MCF 10A (cell line): ENCODE results near the gene CRYBG1. TPM values are rescaled to one million over a fixed set of nuclear protein-coding genes. Genes with fewer than 3 reads are reported as not detected.
A peak's percentile ranks its signal among the peaks of the same experiment; 100 is the strongest.

Experiments used
- BruUV-seq: library from RNA; stranded (reverse); fragments of 400-500 nt; replicated peaks from 2 replicates; lab custom pipeline; 2021; lab: Mats Ljungman, UMichigan
- CTCF ChIA-PET: fragments of 300-600 bp; sonication (Branson Sonifier 250); formaldehyde crosslinking; extraction: SDS; loops from one replicate; lab custom pipeline; 2021; ENCODE audit warnings: antibody characterized with exemption, inconsistent platforms; lab: Yijun Ruan, JAX
- POLR2A ChIA-PET: fragments of 300-600, 350-650 bp; sonication (Branson Sonifier 250); formaldehyde crosslinking; extraction: SDS; loops from one replicate; lab custom pipeline; 2020; ENCODE audit warnings: antibody characterized with exemption, inconsistent platforms; lab: Yijun Ruan, JAX
- DNase-seq: peaks from one replicate; pipeline ENCODE4 v3.0.0-alpha.2; 2018; ENCODE audit not compliant: unreplicated experiment
- H3K27ac Mint-ChIP-seq: one replicate; pipeline ENCODE4 v1.8.0; 2022; ENCODE audit warnings: mild to moderate bottlenecking, low read depth, mixed read lengths; ENCODE audit not compliant: unreplicated experiment
- H3K27me3 Mint-ChIP-seq: one replicate; pipeline ENCODE4 v1.8.0; 2022; ENCODE audit warnings: mixed read lengths; ENCODE audit not compliant: insufficient read depth, unreplicated experiment
- H3K36me3 Mint-ChIP-seq: one replicate; pipeline ENCODE4 v1.8.0; 2022; ENCODE audit warnings: mild to moderate bottlenecking, moderate library complexity, mixed read lengths; ENCODE audit not compliant: insufficient read depth, unreplicated experiment
- H3K4me1 Mint-ChIP-seq: one replicate; pipeline ENCODE4 v1.8.0; 2022; ENCODE audit warnings: mixed read lengths; ENCODE audit not compliant: insufficient read depth, unreplicated experiment
- H3K4me3 Mint-ChIP-seq: one replicate; pipeline ENCODE4 v1.8.0; 2022; ENCODE audit warnings: mild to moderate bottlenecking, moderate library complexity, mixed read lengths; ENCODE audit not compliant: unreplicated experiment
- H3K9me3 Mint-ChIP-seq: one replicate; pipeline ENCODE4 v1.8.0; 2022; ENCODE audit warnings: mixed read lengths; ENCODE audit not compliant: unreplicated experiment
- intact Hi-C: fragments of 100-400 bp; cut with micrococcal nuclease; formaldehyde crosslinking; loops from 2 replicates; pipeline ENCODE4 v1.14.1; 2022
- total RNA-seq: library from RNA; stranded (reverse); gene quantifications from 2 replicates; pipeline ENCODE4 v1.2.3, GENCODE V29; 2022
- TF ChIP-seq, protein P1 (sequence below): fragments of 200-600 bp; IDR thresholded peaks from one replicate; pipeline ENCODE4 v1.8.0; 2022; ENCODE audit warnings: antibody characterized with exemption, mild to moderate bottlenecking; ENCODE audit not compliant: unreplicated experiment

CRYBG1 gene
- total RNA-seq, 1 experiment from 2014 or later: 45.3 TPM

DNA sequence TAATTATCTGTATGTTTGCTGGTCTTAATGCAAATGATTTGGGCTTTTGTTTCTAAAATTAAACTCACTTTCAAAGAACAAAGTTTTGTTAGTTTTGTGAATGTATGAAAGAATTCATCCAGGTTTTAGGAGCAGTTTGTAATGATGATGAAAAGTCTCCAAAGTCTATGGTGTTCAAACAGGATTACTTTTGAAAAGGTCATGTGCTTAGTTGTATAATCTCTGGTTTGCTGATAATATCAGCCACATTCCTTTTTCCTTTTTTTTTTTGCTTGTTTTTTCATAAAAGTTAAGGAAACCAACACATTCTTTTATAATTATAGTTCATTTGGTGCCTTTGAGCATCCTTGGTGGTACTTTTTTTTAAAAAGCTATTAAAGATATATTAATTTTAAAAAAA lies 179.9 kb downstream of the CRYBG1 start:
- DNase-seq: no peak

DNA sequence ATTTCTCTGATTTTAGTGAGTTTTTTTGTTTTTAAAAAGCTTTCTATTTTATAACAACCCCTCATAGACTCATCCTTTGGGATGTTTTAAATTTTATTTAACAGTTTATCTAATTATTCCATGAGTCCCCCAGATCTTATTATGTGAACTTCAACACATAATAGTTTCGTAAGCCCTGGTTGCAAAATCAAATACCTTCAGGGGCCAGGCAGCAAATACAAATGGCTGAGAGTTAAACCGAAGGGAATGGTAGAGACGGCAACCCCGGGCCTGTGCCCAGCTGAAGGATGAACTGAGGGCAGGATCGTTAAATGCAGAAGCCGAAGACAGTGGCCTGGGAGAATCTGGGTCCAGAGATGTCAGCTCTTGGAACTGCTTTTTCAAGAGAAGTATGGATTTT lies 180.4 kb downstream of the CRYBG1 start:
- H3K4me3 Mint-ChIP-seq: no peak overlapping the region
- intact Hi-C loops: no loop called here
- peaks cover 73% of the 10 kb centered on the region for H3K36me3 Mint-ChIP-seq
- CTCF ChIA-PET: interaction anchor here (1.2 to 1.8 kb wide), 3 partner anchors 13 to 26 kb away, joined by 3 to 4 read pairs (median 3); no protein-coding TSS in a partner anchor
- peak overlapping the region; percentile 57 for H3K27ac Mint-ChIP-seq
- peaks cover 16% of the 10 kb centered on the region for H3K4me1 Mint-ChIP-seq
- DNase-seq: peak; percentile 65
- no peaks in the 10 kb centered on the region for H3K9me3 Mint-ChIP-seq
- TF ChIP-seq, protein P1, sequence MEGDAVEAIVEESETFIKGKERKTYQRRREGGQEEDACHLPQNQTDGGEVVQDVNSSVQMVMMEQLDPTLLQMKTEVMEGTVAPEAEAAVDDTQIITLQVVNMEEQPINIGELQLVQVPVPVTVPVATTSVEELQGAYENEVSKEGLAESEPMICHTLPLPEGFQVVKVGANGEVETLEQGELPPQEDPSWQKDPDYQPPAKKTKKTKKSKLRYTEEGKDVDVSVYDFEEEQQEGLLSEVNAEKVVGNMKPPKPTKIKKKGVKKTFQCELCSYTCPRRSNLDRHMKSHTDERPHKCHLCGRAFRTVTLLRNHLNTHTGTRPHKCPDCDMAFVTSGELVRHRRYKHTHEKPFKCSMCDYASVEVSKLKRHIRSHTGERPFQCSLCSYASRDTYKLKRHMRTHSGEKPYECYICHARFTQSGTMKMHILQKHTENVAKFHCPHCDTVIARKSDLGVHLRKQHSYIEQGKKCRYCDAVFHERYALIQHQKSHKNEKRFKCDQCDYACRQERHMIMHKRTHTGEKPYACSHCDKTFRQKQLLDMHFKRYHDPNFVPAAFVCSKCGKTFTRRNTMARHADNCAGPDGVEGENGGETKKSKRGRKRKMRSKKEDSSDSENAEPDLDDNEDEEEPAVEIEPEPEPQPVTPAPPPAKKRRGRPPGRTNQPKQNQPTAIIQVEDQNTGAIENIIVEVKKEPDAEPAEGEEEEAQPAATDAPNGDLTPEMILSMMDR: no peak
- POLR2A ChIA-PET: interaction anchor here (0.8 to 2.9 kb wide), 8 partner anchors 14 to 392 kb away, joined by 3 to 10 read pairs (median 4); no protein-coding TSS in a partner anchor
- H3K27me3 Mint-ChIP-seq: no peaks in the 10 kb centered on the region
- no TSS peak for BruUV-seq

More for the DNA sequence above, 179.9 kb downstream of the CRYBG1 start:
- Mint-ChIP-seq H3K9me3 (no peaks in the 10 kb centered on the region), H3K4me1 (peaks cover 16% of the 10 kb centered on the region), H3K27ac (peak overlapping the region; percentile 57), H3K4me3 (no peak overlapping the region), H3K27me3 (no peaks in the 10 kb centered on the region), H3K36me3 (peaks cover 74% of the 10 kb centered on the region)
- TF ChIP-seq, protein P1: no peak
- POLR2A ChIA-PET: interaction anchor here (0.8 to 2.9 kb wide), 9 partner anchors 11 to 392 kb away, joined by 3 to 10 read pairs (median 4); no protein-coding TSS in a partner anchor
- CTCF ChIA-PET: interaction anchor here (0.7 to 1.8 kb wide), 6 partner anchors 14 to 1407 kb away, joined by 3 to 4 read pairs (median 3); no protein-coding TSS in a partner anchor
- intact Hi-C loops: no loop called here
- BruUV-seq: no TSS peak

DNA sequence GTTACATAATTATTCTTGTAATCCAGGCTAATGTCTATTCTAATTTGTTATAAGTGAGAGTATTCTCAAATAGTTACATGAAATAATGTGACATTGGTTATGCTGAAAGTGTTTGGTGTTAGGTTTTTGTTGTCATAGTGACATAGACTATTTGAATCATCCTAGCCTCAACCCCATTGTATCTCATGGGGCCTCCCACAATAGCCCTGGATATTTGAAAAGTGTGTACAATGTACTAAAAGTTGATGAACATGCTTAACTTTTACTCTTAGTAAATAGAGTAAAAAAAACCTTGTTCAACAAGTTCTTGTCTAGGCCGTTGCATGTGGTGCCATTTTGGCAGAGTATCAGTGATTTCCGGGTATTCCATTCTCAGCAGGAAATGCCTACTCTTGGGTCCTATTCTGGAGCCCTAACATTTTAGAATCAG lies 185.8 kb downstream of the CRYBG1 start:
- no peak for DNase-seq
- H3K4me3 Mint-ChIP-seq: no peak overlapping the region
- peaks cover 76% of the 10 kb centered on the region for H3K36me3 Mint-ChIP-seq

More for the DNA sequence above, 185.8 kb downstream of the CRYBG1 start:
- Mint-ChIP-seq H3K27me3 (no peaks in the 10 kb centered on the region), H3K4me1 (peaks cover 23% of the 10 kb centered on the region), H3K27ac (peak overlapping the region; percentile 88), H3K9me3 (no peaks in the 10 kb centered on the region)
- POLR2A ChIA-PET: interaction anchor here (0.7 to 5.2 kb wide), 11 partner anchors 8 to 71 kb away, joined by 3 to 41 read pairs (median 5); no protein-coding TSS in a partner anchor
- TSS peak; percentile 53 for BruUV-seq
- TF ChIP-seq, protein P1: no peak
- intact Hi-C loops: no loop called here
- CTCF ChIA-PET: interaction anchor here (0.5 to 1.8 kb wide), 8 partner anchors 12 to 441 kb away, joined by 3 to 4 read pairs (median 3); no protein-coding TSS in a partner anchor
